Body of pancreas (tissue), 4 donors: ENCODE data around the gene MUS81.

Source experiments
- POLR2A ChIP-seq, 3 donors: fragments of 450-650 bp; IDR thresholded peaks; one replicate each; pipeline ENCODE4 v1.6.1; 2016; ENCODE audit warnings: antibody characterized with exemption in 3 of 3, mild to moderate bottlenecking in 2 of 3
- TF ChIP-seq, protein P1 (sequence below), 7 experiments: fragments of 450-650 bp in 4 of 7; fragments of 200-600 bp in 3 of 7; sonication (generic) in 3 of 7; IDR thresholded peaks; one replicate each; pipeline ENCODE4 v1.5.1; 2016 to 2019; ENCODE audit warnings: antibody characterized with exemption in 7 of 7

- TF ChIP-seq, protein P1, sequence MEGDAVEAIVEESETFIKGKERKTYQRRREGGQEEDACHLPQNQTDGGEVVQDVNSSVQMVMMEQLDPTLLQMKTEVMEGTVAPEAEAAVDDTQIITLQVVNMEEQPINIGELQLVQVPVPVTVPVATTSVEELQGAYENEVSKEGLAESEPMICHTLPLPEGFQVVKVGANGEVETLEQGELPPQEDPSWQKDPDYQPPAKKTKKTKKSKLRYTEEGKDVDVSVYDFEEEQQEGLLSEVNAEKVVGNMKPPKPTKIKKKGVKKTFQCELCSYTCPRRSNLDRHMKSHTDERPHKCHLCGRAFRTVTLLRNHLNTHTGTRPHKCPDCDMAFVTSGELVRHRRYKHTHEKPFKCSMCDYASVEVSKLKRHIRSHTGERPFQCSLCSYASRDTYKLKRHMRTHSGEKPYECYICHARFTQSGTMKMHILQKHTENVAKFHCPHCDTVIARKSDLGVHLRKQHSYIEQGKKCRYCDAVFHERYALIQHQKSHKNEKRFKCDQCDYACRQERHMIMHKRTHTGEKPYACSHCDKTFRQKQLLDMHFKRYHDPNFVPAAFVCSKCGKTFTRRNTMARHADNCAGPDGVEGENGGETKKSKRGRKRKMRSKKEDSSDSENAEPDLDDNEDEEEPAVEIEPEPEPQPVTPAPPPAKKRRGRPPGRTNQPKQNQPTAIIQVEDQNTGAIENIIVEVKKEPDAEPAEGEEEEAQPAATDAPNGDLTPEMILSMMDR (IDR thresholded peaks at IDR 0.05) = no peak
- TF ChIP-seq POLR2A (IDR thresholded peaks at IDR 0.05) = no peak
These were observed 55.0 kb downstream of the MUS81 start for GRCh38 chr11:65915101-65915820.
